ENCODE data around the gene RAET1E.
"Not testable (repeated sequence)": the region's sequence is repeated elsewhere in the genome, so short reads cannot be mapped to it uniquely, and the experiment has no call there.

The RAET1E gene

DNA sequence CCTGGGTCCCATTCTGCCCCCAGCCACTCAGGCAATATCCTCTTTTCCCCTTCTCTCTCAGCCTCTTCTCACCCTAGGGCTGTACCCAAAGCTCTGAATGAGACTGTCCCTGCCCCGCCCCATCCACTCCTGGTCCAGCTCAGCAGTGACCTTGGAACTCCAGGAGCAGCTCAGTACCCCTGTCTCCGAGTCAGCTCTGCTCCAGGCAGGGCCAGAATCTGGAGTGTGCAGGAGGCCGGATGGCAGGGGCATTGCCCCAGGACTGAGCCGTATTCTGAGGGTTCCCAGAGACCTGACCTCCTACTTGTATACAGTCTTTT is 27.0 kb upstream of the RAET1E start:
- TF ChIP-seq, protein P1, sequence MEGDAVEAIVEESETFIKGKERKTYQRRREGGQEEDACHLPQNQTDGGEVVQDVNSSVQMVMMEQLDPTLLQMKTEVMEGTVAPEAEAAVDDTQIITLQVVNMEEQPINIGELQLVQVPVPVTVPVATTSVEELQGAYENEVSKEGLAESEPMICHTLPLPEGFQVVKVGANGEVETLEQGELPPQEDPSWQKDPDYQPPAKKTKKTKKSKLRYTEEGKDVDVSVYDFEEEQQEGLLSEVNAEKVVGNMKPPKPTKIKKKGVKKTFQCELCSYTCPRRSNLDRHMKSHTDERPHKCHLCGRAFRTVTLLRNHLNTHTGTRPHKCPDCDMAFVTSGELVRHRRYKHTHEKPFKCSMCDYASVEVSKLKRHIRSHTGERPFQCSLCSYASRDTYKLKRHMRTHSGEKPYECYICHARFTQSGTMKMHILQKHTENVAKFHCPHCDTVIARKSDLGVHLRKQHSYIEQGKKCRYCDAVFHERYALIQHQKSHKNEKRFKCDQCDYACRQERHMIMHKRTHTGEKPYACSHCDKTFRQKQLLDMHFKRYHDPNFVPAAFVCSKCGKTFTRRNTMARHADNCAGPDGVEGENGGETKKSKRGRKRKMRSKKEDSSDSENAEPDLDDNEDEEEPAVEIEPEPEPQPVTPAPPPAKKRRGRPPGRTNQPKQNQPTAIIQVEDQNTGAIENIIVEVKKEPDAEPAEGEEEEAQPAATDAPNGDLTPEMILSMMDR (IDR thresholded peaks at IDR 0.05; ENCODE audit: low read depth, low read length), result no peak
- no peak overlapping the region for H3K4me3 ChIP-seq (ENCODE audit: low read depth, low read length)

DNA sequence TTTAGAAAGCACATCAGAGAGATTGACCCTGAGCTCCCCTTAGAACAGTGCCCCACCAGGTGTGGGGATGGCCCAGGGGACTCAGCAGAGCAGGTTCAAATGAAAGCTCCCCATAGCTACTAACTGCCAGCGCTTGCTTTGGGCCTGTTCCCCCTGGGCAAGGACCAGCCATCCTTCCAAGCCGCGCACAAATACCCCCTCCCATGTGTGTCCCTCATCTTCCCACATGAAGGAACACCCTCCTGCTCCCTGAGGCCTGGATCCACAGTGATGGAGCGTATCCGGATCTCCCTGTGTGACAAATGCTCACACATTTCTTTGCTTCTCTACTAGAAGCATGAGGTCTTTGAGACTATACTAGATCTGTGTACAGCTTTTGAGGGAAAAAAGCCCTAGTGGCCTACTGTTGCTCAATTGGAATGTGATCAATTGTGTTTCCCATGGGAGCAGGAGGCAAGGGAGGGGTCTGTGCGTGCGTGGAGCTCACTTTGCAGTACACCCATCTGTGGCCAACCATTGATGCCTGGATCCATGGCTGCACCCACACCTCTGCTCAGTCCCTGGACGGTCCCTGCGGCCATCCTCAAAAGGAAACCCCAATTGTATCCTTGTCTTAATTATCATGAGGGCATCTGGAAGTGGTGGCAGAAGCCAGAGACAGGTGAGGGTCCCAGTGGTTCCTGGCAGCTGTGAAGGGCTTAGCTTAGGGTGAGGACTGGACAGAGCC is 26.5 kb upstream of the RAET1E start:
- H3K4me3 ChIP-seq (ENCODE audit: low read depth, low read length), result no peak overlapping the region
- TF ChIP-seq, protein P1 (IDR thresholded peaks at IDR 0.05; ENCODE audit: low read depth, low read length), result no peak

DNA sequence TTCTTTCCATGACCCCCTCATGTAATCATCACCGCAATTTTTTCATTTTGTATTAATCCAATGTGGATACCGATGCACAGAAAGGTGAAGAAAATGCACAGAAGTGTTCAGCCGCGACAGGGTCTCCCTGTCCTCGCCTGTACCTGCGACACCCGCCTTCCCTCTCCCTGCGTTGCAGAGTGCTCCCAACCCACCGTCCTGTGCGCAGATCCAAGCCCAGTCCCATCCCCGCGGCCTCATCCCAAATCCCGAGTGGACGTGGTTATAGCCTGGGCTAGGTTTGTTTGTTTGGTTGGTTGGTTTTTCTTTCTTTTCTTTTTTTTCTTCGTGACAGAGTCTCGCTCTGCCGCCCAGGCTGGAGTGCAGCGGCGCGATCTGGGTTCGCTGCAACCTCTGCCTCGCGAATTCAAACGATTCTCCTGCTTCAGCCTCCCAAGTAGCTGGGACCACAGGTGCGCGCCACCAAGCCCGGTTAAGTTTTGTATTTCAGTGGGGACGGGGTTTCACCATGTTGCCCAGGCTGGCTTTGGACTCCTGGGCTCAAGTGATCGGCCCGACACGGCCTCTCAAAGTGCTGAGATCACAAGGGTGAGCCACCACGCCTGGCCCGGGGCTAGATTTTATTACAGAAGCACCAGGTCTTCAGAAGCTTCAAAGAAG is 25.5 kb upstream of the RAET1E start:
- peak overlapping the region; percentile 71 for H3K4me3 ChIP-seq (ENCODE audit: low read depth, low read length)
- TF ChIP-seq, protein P1 (IDR thresholded peaks at IDR 0.05; ENCODE audit: low read depth, low read length), result no peak

DNA sequence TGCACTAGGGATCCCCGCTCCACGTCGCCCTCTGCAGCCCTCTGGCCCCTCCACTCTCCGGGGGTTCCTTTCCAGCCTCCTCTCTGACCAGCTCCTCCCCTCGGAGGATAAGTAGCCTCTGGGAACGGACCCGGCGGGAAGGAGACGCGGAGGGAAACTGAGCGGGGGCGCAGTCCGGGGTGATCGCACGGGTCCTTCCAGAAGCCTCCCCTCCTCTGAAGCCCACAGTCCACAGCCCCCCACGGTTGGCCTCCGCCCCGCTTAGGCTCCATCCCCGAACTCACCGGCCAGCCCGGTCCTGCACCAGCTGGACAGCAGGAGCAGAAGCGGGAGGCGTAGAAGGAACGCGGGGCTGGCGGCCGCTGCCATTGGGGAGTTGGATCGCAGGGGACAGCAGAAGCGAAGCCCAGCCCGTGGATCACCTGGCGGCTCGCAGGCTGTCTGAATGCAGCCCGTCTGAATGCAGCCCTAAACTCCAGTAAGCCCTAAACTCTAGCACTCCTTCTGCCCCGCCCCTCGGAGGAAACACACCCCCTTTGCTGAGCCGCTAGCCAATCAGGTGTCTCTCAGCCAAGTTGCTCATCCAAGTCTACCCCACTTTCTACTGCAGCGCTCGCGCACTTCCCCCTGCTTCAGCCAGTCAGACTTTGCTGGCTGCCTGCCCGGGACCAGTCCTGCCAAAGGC is 24.9 kb upstream of the RAET1E start, which contains the start of gene RAET1G:
RAET1G (minus strand) TSS at position 480 of the 685 bp plus-strand sequence; CDS start at position 369, 111 bp downstream.
- peak within 1 kb of the TSS; percentile 71 for H3K4me3 ChIP-seq (ENCODE audit: low read depth, low read length)
- TF ChIP-seq, protein P1 (IDR thresholded peaks at IDR 0.05; ENCODE audit: low read depth, low read length), result no peak

DNA sequence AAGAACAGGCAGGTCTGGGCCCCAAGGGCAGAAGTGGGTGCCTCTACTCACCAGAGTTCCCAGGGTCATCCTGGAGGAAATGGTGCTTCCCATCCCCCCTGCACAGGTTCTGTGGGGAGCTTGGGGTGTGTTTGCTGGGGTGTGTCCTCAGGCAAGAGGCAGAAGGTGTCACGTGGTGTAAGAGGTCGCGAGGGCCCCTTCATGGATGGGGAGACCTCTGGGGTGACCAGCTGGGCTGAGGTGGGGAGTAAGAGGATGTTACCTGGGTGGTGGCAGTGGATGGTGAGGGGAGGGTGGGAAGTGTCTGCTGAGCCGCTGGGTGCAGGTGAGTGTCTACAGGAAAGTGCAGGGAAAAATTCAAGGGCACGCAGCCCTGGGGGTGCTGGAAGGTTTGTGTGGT is 24.2 kb upstream of the RAET1E start:
- peak overlapping the region; percentile 71; the same call in 1 of the 2 replicates for H3K4me3 ChIP-seq (ENCODE audit: low read depth, low read length)

DNA sequence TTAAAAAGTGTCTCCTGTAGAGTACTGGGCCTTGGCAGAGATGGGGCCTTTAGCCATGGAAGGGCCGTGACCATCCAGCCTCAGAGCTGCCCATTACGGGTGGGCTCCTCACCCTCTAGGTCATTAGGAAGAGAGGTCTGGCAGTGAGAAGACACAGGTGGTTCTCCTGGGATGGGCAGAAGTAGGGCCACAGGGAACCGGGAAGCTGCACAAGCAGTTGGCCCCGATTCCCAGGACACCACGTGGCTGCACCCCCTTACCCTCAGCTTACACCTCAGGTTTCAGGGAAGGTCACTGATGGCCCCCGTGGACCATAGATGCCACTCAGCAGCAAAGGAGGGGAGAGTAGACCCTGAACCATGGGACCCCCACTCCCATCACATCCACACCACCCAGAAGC is 23.4 kb upstream of the RAET1E start:
- TF ChIP-seq, protein P1 (IDR thresholded peaks at IDR 0.05; ENCODE audit: low read depth, low read length), result no peak
- no peak overlapping the region for H3K4me3 ChIP-seq (ENCODE audit: low read depth, low read length)

DNA sequence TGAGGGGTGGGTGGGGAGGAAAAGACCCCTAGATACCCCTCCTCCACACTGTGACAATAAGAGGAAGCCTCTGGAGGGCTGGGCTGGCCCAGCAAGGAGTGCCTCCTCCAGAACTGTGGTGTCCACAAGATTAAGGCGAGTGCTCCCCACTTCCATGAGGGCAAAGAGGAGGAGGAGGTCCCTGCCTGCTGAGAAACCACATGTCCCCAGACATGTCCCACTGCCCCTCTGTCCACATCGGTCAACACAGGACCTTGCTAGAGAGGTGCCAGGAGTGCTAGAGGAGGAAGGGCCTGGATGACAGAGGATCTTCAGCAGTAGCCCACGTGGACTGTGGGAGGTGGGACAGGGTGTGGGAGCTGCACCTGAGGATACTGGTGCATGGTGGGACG is 21.9 kb upstream of the RAET1E start:
- TF ChIP-seq, protein P1 (IDR thresholded peaks at IDR 0.05; ENCODE audit: low read depth, low read length), result no peak
- H3K4me3 ChIP-seq (ENCODE audit: low read depth, low read length), result no peak overlapping the region

DNA sequence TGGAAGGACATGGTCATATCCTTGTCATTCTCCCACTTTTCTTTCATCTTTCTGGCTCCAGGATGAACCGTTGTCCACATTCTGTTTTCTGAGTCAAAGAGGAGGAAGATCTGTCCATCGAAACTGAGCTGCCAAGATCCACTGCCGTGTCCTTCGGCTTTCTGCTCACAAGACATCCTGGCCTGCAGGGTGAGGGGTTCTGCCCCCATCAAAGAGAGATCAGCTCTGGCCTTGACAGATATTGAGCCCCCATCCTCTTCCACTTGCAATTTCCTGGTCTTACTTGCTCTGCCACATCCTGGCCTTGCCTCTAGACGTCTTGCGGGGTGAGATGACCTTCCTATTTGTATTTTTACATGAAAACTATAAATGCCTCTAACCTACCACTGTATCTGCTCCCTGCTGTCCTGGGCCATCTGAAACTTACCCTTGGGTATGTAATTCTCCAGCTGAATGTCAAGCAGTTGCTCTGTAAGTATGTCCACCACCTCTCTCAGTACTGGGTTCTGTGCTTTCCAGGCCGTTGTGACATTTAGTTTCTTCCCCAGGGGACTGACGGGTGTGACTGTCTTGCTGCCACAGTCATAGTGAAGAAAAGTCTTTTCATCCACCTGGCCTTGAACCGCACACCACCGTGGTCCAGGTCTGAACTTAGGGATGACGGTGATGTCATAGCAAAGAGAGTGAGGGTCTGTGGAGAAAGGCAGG is 21.4 kb upstream of the RAET1E start:
- H3K4me3 ChIP-seq (ENCODE audit: low read depth, low read length), result not testable (repeated sequence)
